T1000 (cell line): Measurements from ENCODE around the gene MYCL.

ENCODE experiments used
- DNase-seq: peaks from one replicate; lab custom pipeline; 2025; ENCODE audit warnings: mixed read lengths; lab: John Stamatoyannopoulos, UW

Gene MYCL, protein sequence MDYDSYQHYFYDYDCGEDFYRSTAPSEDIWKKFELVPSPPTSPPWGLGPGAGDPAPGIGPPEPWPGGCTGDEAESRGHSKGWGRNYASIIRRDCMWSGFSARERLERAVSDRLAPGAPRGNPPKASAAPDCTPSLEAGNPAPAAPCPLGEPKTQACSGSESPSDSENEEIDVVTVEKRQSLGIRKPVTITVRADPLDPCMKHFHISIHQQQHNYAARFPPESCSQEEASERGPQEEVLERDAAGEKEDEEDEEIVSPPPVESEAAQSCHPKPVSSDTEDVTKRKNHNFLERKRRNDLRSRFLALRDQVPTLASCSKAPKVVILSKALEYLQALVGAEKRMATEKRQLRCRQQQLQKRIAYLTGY

GRCh38 chr1:39901714-39902459, at the start of gene MYCL:
MYCL (minus strand) TSS chr1:39901917; CDS start chr1:39901434, 483 bp downstream.
- DNase-seq, result peak; percentile 35

DNA sequence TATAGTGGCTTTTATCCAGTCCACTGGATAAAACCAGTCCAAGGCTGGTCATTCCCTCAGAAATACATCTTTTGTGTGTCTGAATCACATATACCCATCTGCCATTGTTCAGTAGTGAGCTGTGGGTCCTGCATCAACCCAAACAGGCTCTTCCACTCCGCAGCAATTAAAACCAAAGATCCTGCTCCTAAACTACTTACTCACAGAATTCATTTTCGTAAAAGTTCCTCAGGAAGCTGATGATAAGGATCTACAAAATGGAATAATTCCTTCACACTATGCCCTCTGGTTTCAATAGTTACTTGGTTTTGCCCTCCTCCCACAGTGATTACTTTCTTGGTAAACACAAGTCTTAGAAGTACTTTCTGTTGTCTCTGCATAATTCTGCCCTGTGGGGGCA, 48.2 kb upstream of the MYCL start:
- no peak for DNase-seq

DNA sequence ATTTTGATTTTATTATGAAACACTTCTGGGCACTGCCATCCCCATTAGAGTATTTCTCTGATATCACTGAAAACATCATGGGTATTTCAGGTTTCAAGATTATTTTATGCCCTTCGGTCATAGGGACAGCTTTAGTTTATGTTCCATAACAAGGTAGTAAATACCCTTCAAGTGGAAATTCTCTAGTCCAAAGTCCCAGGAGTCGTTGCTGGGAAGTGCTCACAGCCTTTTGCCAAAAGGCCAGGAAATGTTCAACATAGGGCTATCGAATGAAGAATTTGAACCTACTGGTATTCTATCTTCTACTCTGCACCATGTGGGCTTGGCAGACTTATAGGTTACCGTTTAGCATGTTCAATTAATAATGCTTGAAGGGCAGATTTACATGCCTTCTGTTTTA, 45.5 kb upstream of the MYCL start:
- DNase-seq, result no peak

- no peak for DNase-seq
These were observed 44.5 kb upstream of the MYCL start for GRCh38 chr1:39946216-39946615.

- no peak for DNase-seq
These were observed 42.8 kb upstream of the MYCL start for GRCh38 chr1:39944410-39945112.

DNA sequence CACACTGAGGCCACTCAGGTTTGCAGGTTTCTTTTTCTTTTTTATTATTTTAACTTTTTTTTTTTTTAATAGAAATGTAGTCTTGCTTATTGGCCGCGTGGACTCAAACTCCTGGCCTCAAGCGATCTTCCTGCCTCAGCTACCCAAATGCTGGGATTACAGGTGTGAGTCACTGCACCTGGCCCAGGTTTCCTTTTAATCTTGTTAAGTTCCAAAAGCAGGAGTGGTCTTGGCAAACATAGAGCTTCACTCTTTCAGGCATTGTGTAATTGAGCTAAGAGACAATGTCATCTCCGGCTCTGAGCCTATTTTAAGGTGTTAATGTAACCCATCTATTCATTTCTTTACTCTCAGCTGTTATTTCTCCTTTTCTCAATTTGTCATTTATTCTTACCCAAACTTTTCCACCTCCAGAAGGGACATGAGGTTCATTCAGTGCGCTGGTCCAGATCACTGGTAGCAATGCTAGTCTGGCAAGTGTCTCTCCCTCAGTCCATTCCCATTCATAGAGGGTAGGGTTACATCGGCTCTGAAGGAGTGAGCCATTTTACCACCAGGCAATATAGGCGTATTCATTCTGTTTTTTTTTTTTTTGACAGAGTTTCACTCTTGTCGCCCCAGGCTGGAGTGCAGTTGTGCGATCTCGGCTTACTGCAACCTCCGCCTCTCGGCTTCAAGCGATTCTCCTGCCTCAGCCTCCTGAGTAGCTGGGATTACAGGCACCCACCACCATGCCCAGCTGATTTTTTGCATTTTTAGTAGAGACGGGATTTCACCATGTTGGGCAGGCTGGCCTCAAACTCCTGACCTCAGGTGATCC, 42.0 kb upstream of the MYCL start:
- no peak for DNase-seq

DNA sequence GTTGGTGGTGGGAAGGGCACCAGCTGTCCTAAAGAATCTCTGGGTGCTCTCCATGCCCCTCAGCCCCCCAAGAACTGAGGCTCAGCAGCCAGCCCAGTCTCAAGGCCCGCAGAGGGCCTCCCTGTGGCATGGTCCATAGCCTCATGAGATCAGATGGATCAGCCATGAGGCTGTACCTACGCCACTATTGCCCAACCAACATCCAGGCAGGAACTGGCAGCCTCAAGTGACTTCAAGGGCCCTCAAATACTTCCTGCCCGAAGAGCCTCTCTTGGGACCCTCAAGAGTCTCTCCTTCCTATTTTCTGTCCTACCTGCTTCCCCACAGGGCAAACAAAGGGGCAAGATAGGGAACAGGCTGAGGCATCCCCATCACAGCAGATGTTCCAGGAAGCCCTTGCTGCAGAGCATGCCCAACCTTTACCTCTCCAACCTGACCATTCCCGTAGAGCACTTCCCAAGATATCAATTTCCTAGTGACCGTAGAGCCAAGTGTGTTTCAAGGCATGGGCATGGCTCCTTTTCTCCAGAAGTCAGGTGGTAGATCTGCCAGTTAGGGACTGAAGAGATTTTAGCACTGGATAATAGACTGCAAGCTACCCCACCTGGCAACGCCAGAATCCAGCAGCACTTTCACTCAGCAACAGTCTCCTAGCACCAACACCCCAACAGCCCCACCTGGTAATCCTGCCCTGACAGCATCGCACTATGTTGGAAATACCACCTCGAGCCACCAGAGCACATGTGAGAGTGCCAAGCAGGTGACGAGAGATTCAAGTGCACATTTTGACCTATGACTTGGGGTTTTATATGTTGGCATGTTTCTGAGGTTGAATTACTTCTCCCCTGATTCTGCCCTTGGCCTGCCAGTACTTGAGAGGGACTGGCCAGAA, 39.5 kb upstream of the MYCL start:
- DNase-seq, result no peak

DNA sequence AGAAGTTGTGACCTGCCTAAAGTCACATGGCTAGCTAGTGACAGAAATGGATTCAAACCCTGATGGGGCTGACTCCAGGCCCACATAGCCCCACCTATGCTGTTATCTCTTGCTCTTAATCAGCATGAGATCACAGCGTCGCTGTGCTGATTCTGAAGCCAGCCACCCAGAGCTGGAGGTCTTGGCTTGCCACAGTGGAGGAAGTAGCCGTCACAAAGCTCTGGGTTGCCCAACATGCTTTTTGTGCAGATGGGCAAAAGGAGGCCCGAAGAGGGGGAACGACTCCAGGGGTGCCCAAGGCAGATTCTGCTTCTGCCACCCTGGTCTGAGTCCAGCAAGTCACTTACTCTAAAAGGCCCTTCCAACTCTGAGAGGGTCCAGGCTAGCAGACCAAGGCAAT, 38.5 kb upstream of the MYCL start:
- no peak for DNase-seq

GRCh38 chr1:39938856-39939255, 37.1 kb upstream of the MYCL start:
- no peak for DNase-seq

GRCh38 chr1:39936724-39937491, 35.2 kb upstream of the MYCL start:
- DNase-seq, result no peak

DNA sequence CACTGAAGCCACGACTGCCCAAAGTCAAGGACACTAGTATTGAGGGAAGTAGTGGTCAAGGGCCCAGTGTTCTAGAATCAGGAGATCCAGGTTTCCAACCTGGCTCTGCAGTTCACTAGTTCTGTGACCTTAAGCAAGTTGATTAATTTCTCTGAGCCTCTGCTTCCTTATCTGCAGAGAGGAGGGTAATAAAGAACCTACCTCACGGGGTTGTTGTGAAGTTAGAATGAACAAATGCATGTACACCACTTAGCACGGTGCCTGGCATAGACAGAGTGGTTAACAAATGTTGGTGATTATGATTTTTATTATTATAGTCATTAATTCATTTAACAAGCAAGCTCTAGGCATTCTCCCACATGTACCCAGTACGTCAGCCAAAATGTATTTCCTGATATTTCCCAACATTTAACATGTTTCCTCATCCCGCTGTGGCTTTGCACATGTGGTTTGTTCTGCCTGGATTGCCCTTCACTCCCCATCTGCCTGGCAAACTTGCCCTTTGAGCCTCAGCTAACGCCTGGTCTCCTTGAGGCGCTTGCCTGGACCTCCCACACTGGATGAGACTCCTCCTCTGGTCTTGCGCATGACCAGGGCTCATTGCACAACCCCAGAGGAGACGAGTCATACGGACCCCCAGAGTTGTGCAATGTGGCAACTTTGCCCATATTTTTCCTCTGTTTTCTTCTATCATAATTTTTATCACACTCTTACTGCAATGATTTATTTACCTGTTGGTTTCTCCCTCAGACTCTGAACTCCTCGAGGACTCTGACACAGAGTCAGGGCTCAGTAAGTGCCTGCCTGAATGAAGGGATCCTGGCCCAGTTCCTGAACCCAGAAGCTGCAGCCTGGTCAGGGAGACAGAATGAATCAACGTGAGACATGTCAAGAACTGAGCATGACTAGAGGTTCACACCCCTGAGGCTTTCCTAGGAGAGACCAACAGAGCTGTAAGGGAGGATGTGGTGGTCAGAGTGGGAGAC, 32.5 kb upstream of the MYCL start:
- peak; percentile 79 for DNase-seq

DNA sequence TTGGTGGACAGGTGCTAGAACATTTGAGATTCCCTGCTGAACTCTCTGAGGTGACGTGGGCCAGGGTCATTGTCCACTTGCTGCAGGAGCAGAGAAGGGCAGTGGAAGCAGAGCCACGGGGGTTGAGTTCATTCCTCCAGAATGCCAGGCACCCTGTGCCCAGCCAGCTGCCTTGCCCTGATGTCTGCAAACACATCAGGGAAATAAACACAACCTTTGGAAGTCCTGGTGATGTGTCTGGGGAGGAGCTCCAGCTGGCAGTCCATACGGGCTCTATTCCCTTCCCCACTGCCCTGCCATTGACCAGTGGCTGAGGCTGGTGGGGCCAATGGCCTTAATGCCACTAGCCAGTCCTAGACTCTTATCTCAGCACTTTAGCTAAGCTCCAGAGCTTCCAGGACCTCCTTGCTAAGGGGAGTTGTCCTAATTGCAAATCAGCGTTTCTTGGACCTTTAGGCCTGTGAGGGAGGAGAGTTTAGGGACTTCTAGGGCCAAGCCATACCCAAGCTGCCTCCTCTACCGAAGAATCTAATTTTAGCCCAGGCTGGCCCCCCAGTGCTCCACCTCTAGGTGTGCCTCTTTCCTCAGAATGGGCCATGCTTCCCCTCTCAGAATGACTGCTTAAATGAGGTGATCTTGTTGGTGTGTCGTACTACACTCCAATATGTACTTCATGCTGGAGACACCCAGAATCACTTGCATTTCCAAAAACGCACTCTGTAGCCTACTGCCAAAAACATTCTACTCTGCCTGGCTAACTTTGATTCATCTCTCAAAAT, 27.3 kb upstream of the MYCL start:
- no peak for DNase-seq

DNA sequence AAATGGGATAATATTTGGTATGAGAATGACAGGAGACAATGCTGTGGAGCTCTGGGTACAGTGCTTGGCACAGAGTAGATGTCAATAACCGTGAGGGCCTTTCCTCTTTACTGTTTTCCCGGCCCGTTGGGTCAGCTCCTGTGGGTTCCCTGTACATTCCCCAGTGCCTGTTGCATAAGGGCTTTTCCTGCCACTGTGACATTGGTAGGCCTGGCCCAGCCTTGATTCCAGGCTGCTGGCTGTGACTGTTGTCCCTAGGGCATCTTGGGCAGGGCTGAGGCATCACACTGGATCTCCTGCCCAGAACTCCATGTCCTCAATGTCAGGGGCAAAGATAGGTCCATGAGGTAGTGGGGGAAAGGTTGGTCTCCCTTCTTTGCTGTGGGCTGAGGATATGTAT, 25.8 kb upstream of the MYCL start:
- DNase-seq, result no peak

DNA sequence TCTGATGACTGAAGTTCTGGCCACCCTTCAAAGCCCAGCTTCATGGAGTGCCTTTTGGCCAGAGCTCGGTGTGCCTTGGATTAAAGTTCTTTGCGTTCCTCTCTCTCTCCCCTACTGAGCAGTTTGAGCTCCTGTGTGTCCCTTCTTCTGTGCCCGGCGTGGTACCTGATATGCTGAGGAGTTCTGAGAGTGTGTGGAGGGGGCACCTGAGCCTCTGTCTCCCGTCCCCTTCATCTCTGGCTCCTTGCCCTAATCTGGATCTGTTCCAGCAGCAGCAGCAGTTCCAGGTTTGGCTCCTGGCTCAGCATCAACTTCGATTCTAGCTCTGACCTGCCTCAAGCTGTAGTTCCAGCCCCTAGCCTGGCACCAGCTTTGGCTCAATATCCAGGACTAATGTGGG, 25.1 kb upstream of the MYCL start:
- no peak for DNase-seq

- DNase-seq, result no peak
These were observed 24.7 kb upstream of the MYCL start for GRCh38 chr1:39926343-39926793.

- no peak for DNase-seq
These were observed 24.1 kb upstream of the MYCL start for GRCh38 chr1:39925721-39926342.

- no peak for DNase-seq
These were observed 20.6 kb upstream of the MYCL start for GRCh38 chr1:39922251-39922688.
